ENCODE measurements around the gene PHYHIPL. TPM values are rescaled to one million over a fixed set of nuclear protein-coding genes. Genes with fewer than 3 reads are reported as not detected.

Gene PHYHIPL
- total RNA-seq, 1 donor from 2014 or later: 0.34 TPM

GRCh38 chr10:59283456-59284091 is 107.1 kb downstream of the PHYHIPL start:
- Histone ChIP-seq H3K27me3 (ENCODE audit: insufficient read depth, low read length) (no peaks in the 10 kb centered on the region), H3K4me2 (ENCODE audit: low read length) (peak overlapping the region; percentile 28), H4K20me1 (ENCODE audit: insufficient read depth, low read length) (no peaks in the 10 kb centered on the region), H3K9me3 (ENCODE audit: insufficient read depth, low read depth, low read length) (no peaks in the 10 kb centered on the region), H3K36me3 (ENCODE audit: insufficient read depth, low read length) (no peaks in the 10 kb centered on the region), H3K27ac (ENCODE audit: low read depth, low read length) (no peak overlapping the region), H3K9ac (ENCODE audit: low read length) (no peak overlapping the region), H3K79me2 (ENCODE audit: insufficient read depth, low read length) (no peaks in the 10 kb centered on the region), H3K4me1 (ENCODE audit: insufficient read depth, low read length) (no peaks in the 10 kb centered on the region), H3K4me3 (ENCODE audit: insufficient read depth, low read depth, low read length) (no peak overlapping the region), H2AFZ (ENCODE audit: low read depth, low read length) (no peak overlapping the region)
- FAIRE-seq (no peak), DNase-seq (ENCODE audit: low read depth) (peak; percentile 57)
- peaks cover 17% of the 10 kb centered on the region for H3K4me1 Mint-ChIP-seq (ENCODE audit: low read depth, unreplicated experiment)
- H3K36me3 Mint-ChIP-seq (ENCODE audit: low read depth, unreplicated experiment): peaks cover 2% of the 10 kb centered on the region
- H3K4me3 Mint-ChIP-seq (ENCODE audit: unreplicated experiment): no peak overlapping the region
- no peak overlapping the region for H3K27ac Mint-ChIP-seq (ENCODE audit: unreplicated experiment)
- H3K9me3 Mint-ChIP-seq (ENCODE audit: unreplicated experiment): no peaks in the 10 kb centered on the region
- TF ChIP-seq EZH2 (IDR thresholded peaks at IDR 0.05; ENCODE audit: insufficient read depth, low read length): no peak
- TF ChIP-seq CTCF (IDR thresholded peaks at IDR 0.05; ENCODE audit: insufficient read depth, low read depth, low read length): no peak
- H3K27me3 Mint-ChIP-seq (ENCODE audit: low read depth, unreplicated experiment): no peaks in the 10 kb centered on the region

- Histone ChIP-seq H3K9ac (ENCODE audit: low read length) (no peak overlapping the region), H3K36me3 (ENCODE audit: insufficient read depth, low read length) (no peaks in the 10 kb centered on the region), H3K9me3 (ENCODE audit: insufficient read depth, low read depth, low read length) (no peaks in the 10 kb centered on the region), H4K20me1 (ENCODE audit: insufficient read depth, low read length) (no peaks in the 10 kb centered on the region), H3K4me2 (ENCODE audit: low read length) (peak overlapping the region; percentile 28), H3K27me3 (ENCODE audit: insufficient read depth, low read length) (no peaks in the 10 kb centered on the region), H3K4me1 (ENCODE audit: insufficient read depth, low read length) (no peaks in the 10 kb centered on the region), H2AFZ (ENCODE audit: low read depth, low read length) (no peak overlapping the region), H3K4me3 (ENCODE audit: insufficient read depth, low read depth, low read length) (no peak overlapping the region), H3K27ac (ENCODE audit: low read depth, low read length) (no peak overlapping the region), H3K79me2 (ENCODE audit: insufficient read depth, low read length) (no peaks in the 10 kb centered on the region)
- peaks cover 17% of the 10 kb centered on the region for H3K4me1 Mint-ChIP-seq (ENCODE audit: low read depth, unreplicated experiment)
- TF ChIP-seq CTCF (IDR thresholded peaks at IDR 0.05; ENCODE audit: insufficient read depth, low read depth, low read length): no peak
- no peak for TF ChIP-seq EZH2 (IDR thresholded peaks at IDR 0.05; ENCODE audit: insufficient read depth, low read length)
- DNase-seq (ENCODE audit: low read depth) (no peak), FAIRE-seq (no peak)
- H3K27ac Mint-ChIP-seq (ENCODE audit: unreplicated experiment): no peak overlapping the region
- no peaks in the 10 kb centered on the region for H3K9me3 Mint-ChIP-seq (ENCODE audit: unreplicated experiment)
- no peaks in the 10 kb centered on the region for H3K27me3 Mint-ChIP-seq (ENCODE audit: low read depth, unreplicated experiment)
- H3K36me3 Mint-ChIP-seq (ENCODE audit: low read depth, unreplicated experiment): peaks cover 2% of the 10 kb centered on the region
- no peak overlapping the region for H3K4me3 Mint-ChIP-seq (ENCODE audit: unreplicated experiment)
Measured at GRCh38 chr10:59284118-59284975, 107.9 kb downstream of the PHYHIPL start.
